ENCODE results near the gene DLK2.

The DLK2 gene

GRCh38 chr6:43453831-43454230 is 1.5 kb downstream of the DLK2 start:
- no peaks in the 10 kb centered on the region for H4K20me1 ChIP-seq (ENCODE audit: low read depth, low read length)
- no peaks in the 10 kb centered on the region for H3K9me3 ChIP-seq (ENCODE audit: insufficient read depth, low read length)
- no peaks in the 10 kb centered on the region for H3K79me2 ChIP-seq (ENCODE audit: insufficient read depth, low read length)
- no peak overlapping the region for H3K9ac ChIP-seq (ENCODE audit: low read length)
- no peak overlapping the region for H3K4me2 ChIP-seq (ENCODE audit: low read depth, low read length, poor library complexity, severe bottlenecking)
- no peak overlapping the region for H3K4me3 ChIP-seq (ENCODE audit: insufficient read depth, low read length, poor library complexity, severe bottlenecking)
- H3F3A ChIP-seq (ENCODE audit: insufficient read depth), result peaks cover 16% of the 10 kb centered on the region
- no peak overlapping the region for H3K27ac ChIP-seq (ENCODE audit: low read depth, low read length)
- TF ChIP-seq CTCF (IDR thresholded peaks at IDR 0.05; ENCODE audit: insufficient read depth, low read length, poor library complexity, severe bottlenecking) (no peak), EZH2phosphoT487 (conservative IDR thresholded peaks at IDR 0.05; ENCODE audit: low read length) (no peak)
- H3K9me2 ChIP-seq (replicated peaks; ENCODE audit: insufficient read depth, low read length), result no peaks in the 10 kb centered on the region
- H3K36me3 ChIP-seq (ENCODE audit: low read length), result 0 out of 2 replicates have a peak, but pooled peaks cover 3% of the 10 kb centered on the region
- H3K27me3 ChIP-seq (ENCODE audit: low read length), result no peaks in the 10 kb centered on the region
- no peak overlapping the region for H2AFZ ChIP-seq (ENCODE audit: low read depth, low read length, severe bottlenecking)

- no peak for TF ChIP-seq CTCF (IDR thresholded peaks at IDR 0.05; ENCODE audit: insufficient read depth, low read length, poor library complexity, severe bottlenecking)
- no peak for TF ChIP-seq EZH2phosphoT487 (conservative IDR thresholded peaks at IDR 0.05; ENCODE audit: low read length)
- no peak overlapping the region for H3K4me2 ChIP-seq (ENCODE audit: low read depth, low read length, poor library complexity, severe bottlenecking)
Measured at GRCh38 chr6:43452896-43453295, 2.5 kb downstream of the DLK2 start.

GRCh38 chr6:43451939-43452338 is 3.4 kb downstream of the DLK2 start:
- H3K36me3 ChIP-seq (ENCODE audit: low read length), result 0 out of 2 replicates have a peak, but pooled peaks cover 6% of the 10 kb centered on the region
- H3K9ac ChIP-seq (ENCODE audit: low read length), result no peak overlapping the region
- H3K27me3 ChIP-seq (ENCODE audit: low read length), result no peaks in the 10 kb centered on the region
- no peak overlapping the region for H3K4me3 ChIP-seq (ENCODE audit: insufficient read depth, low read length, poor library complexity, severe bottlenecking)
- no peak overlapping the region for H3K27ac ChIP-seq (ENCODE audit: low read depth, low read length)
- H3F3A ChIP-seq (ENCODE audit: insufficient read depth), result peaks cover 14% of the 10 kb centered on the region
- H3K79me2 ChIP-seq (ENCODE audit: insufficient read depth, low read length), result no peaks in the 10 kb centered on the region
- no peaks in the 10 kb centered on the region for H3K9me2 ChIP-seq (replicated peaks; ENCODE audit: insufficient read depth, low read length)
- TF ChIP-seq EZH2phosphoT487 (conservative IDR thresholded peaks at IDR 0.05; ENCODE audit: low read length) (no peak), CTCF (IDR thresholded peaks at IDR 0.05; ENCODE audit: insufficient read depth, low read length, poor library complexity, severe bottlenecking) (no peak)
- H3K9me3 ChIP-seq (ENCODE audit: insufficient read depth, low read length), result no peaks in the 10 kb centered on the region
- no peak overlapping the region for H3K4me2 ChIP-seq (ENCODE audit: low read depth, low read length, poor library complexity, severe bottlenecking)
- H2AFZ ChIP-seq (ENCODE audit: low read depth, low read length, severe bottlenecking), result no peak overlapping the region
- no peaks in the 10 kb centered on the region for H4K20me1 ChIP-seq (ENCODE audit: low read depth, low read length)

More at GRCh38 chr6:43452896-43453295, 2.5 kb downstream of the DLK2 start:
- Histone ChIP-seq H3K4me3 (ENCODE audit: insufficient read depth, low read length, poor library complexity, severe bottlenecking) (no peak overlapping the region), H3K36me3 (ENCODE audit: low read length) (0 out of 2 replicates have a peak, but pooled peaks cover 3% of the 10 kb centered on the region), H3K27ac (ENCODE audit: low read depth, low read length) (no peak overlapping the region), H3K9me2 (replicated peaks; ENCODE audit: insufficient read depth, low read length) (no peaks in the 10 kb centered on the region), H3F3A (ENCODE audit: insufficient read depth) (peaks cover 16% of the 10 kb centered on the region), H3K9ac (ENCODE audit: low read length) (no peak overlapping the region), H2AFZ (ENCODE audit: low read depth, low read length, severe bottlenecking) (no peak overlapping the region), H3K27me3 (ENCODE audit: low read length) (no peaks in the 10 kb centered on the region), H3K79me2 (ENCODE audit: insufficient read depth, low read length) (no peaks in the 10 kb centered on the region), H4K20me1 (ENCODE audit: low read depth, low read length) (no peaks in the 10 kb centered on the region), H3K9me3 (ENCODE audit: insufficient read depth, low read length) (no peaks in the 10 kb centered on the region)
